Measurements from ENCODE around the gene DCAF12. TPM values are rescaled to one million over a fixed set of nuclear protein-coding genes. Genes with fewer than 3 reads are reported as not detected.

DCAF12 gene
- total RNA-seq, 1 experiment from 2014 or later, result 27.0 TPM

DNA sequence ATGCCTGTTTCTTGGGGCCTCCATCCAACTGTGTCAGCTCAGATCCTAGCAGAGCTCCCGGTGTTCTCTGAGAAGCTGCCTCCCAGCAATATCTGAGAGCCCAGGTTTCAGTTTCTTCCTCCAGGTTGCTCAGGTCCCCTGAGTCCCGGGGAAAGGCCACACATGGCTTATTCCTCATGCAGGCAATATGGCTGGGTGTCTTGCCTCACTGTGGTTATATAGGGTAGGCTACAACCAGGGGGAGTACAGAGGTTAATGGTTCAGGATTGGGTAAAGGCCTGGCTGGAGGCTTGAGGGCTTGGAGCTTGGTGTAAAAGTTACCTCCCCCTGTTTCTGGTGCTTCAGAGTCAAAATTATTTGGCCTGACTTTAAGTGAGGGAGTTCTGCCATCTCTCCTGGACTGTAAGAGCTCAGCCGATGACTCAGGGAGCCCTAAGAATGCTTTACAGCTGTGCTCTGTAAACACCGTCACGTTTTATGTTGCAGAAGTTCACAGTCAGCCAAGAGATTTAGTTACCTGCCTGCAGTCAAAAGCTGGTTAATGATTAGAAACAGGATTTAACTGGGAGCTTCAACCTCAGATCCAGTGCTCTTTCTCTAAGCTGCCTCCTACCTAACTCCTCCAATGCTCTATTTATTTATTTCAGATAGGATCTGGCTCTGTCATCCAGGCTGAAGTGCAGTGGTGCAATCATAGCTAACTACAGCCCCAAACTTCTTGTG, 53.5 kb downstream of the DCAF12 start:
- POLR2A ChIA-PET, result interaction anchor here (0.7 to 2.4 kb wide), 2 partner anchors 24 to 155 kb away, joined by 6 to 15 read pairs; partner anchors contain the start of gene UBAP2
- ATAC-seq (peak; percentile 16), DNase-seq (ENCODE audit: low spot score) (no peak)
- TF ChIP-seq RORB (CRISPR knock-in tag; IDR thresholded peaks at IDR 0.05) (no peak), GABPB1 (CRISPR knock-in tag; IDR thresholded peaks at IDR 0.05) (0 out of 2 replicates have a peak, but pooled peaks have one; percentile 32)
- Mint-ChIP-seq H3K27ac (peak overlapping the region; percentile 80), H3K36me3 (no peaks in the 10 kb centered on the region), H3K4me1 (peaks cover 25% of the 10 kb centered on the region), H3K27me3 (ENCODE audit: low read depth) (no peaks in the 10 kb centered on the region), H3K4me3 (no peak overlapping the region), H3K9me3 (peaks cover 4% of the 10 kb centered on the region)
- CTCF ChIA-PET, result interaction anchor here (0.6 to 2.9 kb wide), 27 partner anchors 8 to 351 kb away, joined by 3 to 29 read pairs (median 3); partner anchors contain the start of gene UBAP2

- H3K4me3 Mint-ChIP-seq, result no peak overlapping the region
- CTCF ChIA-PET, result interaction anchor here (0.7 to 2.9 kb wide), 9 partner anchors 8 to 335 kb away, joined by 3 to 29 read pairs (median 6); partner anchors contain the start of gene UBAP2
- H3K27me3 Mint-ChIP-seq (ENCODE audit: low read depth), result no peaks in the 10 kb centered on the region
These were observed 54.1 kb downstream of the DCAF12 start for GRCh38 chr9:34072410-34072809.

More at GRCh38 chr9:34072410-34072809, 54.1 kb downstream of the DCAF12 start:
- peaks cover 25% of the 10 kb centered on the region for H3K4me1 Mint-ChIP-seq
- DNase-seq (ENCODE audit: low spot score), result no peak
- POLR2A ChIA-PET, result interaction anchor here (2.4 kb wide), 1 partner anchor 23 kb away, joined by 15 read pairs; the partner anchor contains the start of gene UBAP2
- H3K36me3 Mint-ChIP-seq, result no peaks in the 10 kb centered on the region
- H3K27ac Mint-ChIP-seq, result peak overlapping the region; percentile 80
- peaks cover 4% of the 10 kb centered on the region for H3K9me3 Mint-ChIP-seq
- no peak for TF ChIP-seq ZNF317 (CRISPR knock-in tag; IDR thresholded peaks at IDR 0.05; ENCODE audit: borderline replicate concordance, low read depth)
- no peak for TF ChIP-seq ZNF121 (CRISPR knock-in tag; IDR thresholded peaks at IDR 0.05)
- TF ChIP-seq, protein P1, sequence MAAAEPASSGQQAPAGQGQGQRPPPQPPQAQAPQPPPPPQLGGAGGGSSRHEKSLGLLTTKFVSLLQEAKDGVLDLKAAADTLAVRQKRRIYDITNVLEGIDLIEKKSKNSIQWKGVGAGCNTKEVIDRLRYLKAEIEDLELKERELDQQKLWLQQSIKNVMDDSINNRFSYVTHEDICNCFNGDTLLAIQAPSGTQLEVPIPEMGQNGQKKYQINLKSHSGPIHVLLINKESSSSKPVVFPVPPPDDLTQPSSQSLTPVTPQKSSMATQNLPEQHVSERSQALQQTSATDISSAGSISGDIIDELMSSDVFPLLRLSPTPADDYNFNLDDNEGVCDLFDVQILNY (CRISPR knock-in tag; IDR thresholded peaks at IDR 0.05), result no peak
- TF ChIP-seq TEAD4 (CRISPR knock-in tag; IDR thresholded peaks at IDR 0.05), result no peak
- no peak for TF ChIP-seq GABPB1 (CRISPR knock-in tag; IDR thresholded peaks at IDR 0.05)
- no peak for TF ChIP-seq HMGA2 (CRISPR knock-in tag; IDR thresholded peaks at IDR 0.05)
- no peak for TF ChIP-seq AR (CRISPR knock-in tag; IDR thresholded peaks at IDR 0.05)
- no peak for TF ChIP-seq SMAD3 (CRISPR knock-in tag; IDR thresholded peaks at IDR 0.05; ENCODE audit: borderline replicate concordance)
- no peak for TF ChIP-seq TP53 (CRISPR knock-in tag; IDR thresholded peaks at IDR 0.05)
- TF ChIP-seq, protein P2, sequence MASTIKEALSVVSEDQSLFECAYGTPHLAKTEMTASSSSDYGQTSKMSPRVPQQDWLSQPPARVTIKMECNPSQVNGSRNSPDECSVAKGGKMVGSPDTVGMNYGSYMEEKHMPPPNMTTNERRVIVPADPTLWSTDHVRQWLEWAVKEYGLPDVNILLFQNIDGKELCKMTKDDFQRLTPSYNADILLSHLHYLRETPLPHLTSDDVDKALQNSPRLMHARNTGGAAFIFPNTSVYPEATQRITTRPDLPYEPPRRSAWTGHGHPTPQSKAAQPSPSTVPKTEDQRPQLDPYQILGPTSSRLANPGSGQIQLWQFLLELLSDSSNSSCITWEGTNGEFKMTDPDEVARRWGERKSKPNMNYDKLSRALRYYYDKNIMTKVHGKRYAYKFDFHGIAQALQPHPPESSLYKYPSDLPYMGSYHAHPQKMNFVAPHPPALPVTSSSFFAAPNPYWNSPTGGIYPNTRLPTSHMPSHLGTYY (CRISPR knock-in tag; IDR thresholded peaks at IDR 0.05), result no peak
- TF ChIP-seq ZNF532 (CRISPR knock-in tag; IDR thresholded peaks at IDR 0.05; ENCODE audit: borderline replicate concordance), result no peak
- no peak for TF ChIP-seq MLX (CRISPR knock-in tag; IDR thresholded peaks at IDR 0.05)
- no peak for TF ChIP-seq RELA (CRISPR knock-in tag; IDR thresholded peaks at IDR 0.05; ENCODE audit: borderline replicate concordance)
- no peak for TF ChIP-seq SOX15 (CRISPR knock-in tag; IDR thresholded peaks at IDR 0.05)
- ATAC-seq, result peak; percentile 68

Measured in WTC11 (cell line).